Effector memory CD4-positive, alpha-beta T cell (primary cell): ENCODE data around the gene ERO1B.

ENCODE experiments used
- DNase-seq, 3 donors: peaks; one replicate each; pipeline ENCODE4 v3.0.0-alpha.2; 2020
- H3K27ac ChIP-seq: 2 replicates; pipeline ENCODE4 v1.7.0; 2013; ENCODE audit warnings: mild to moderate bottlenecking, low read length, moderate library complexity; ENCODE audit not compliant: insufficient read depth, poor library complexity, severe bottlenecking
- H3K27me3 ChIP-seq: replicated peaks from 2 replicates; pipeline ENCODE4 v1.7.0; 2013; ENCODE audit warnings: mild to moderate bottlenecking, low read length; ENCODE audit not compliant: insufficient read depth, control insufficient read depth, poor library complexity, severe bottlenecking
- H3K36me3 ChIP-seq: 2 replicates; pipeline ENCODE4 v1.7.0; 2013; ENCODE audit warnings: mild to moderate bottlenecking, low read length, moderate library complexity; ENCODE audit not compliant: control insufficient read depth, insufficient read depth
- H3K4me1 ChIP-seq: 2 replicates; pipeline ENCODE4 v1.7.0; 2013; ENCODE audit warnings: low read length, mild to moderate bottlenecking; ENCODE audit not compliant: control insufficient read depth, insufficient read depth, poor library complexity, severe bottlenecking
- H3K4me3 ChIP-seq: 2 replicates; pipeline ENCODE4 v1.7.0; 2013; ENCODE audit warnings: low read length, low read depth, mild to moderate bottlenecking; ENCODE audit not compliant: insufficient read depth, poor library complexity, severe bottlenecking
- H3K9me3 ChIP-seq: 2 replicates; pipeline ENCODE4 v1.7.0; 2013; ENCODE audit warnings: mild to moderate bottlenecking, low read length, moderate library complexity; ENCODE audit not compliant: control insufficient read depth

The ERO1B gene

DNA sequence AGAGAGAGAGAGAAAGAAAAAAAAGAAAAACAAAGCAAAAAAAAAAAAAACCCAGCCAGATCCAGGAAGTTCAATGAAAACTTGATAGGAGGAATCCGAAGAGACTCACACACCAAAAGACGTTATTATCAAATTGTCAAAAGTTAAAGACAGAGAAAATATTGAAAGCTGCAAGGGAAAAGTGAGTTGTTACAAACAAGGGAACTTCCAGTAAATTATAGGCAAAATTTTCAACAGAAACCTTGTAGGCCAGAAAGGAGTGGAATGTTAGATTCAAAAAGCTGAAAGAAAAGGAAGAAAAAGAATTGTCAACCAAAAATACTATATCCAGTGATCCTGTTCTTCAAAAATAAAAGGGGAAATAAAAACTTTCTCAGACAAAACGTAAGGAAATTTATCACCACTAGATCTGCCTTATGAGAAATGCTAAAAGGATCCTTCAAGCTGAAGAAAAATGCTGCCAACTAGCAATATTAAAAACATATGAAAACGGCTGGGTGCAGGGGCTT, 23.6 kb downstream of the ERO1B start:
- peaks cover 3% of the 10 kb centered on the region for H3K36me3 ChIP-seq
- no peak for DNase-seq
- no peaks in the 10 kb centered on the region for H3K27me3 ChIP-seq
- no peak overlapping the region for H3K4me3 ChIP-seq
- H3K4me1 ChIP-seq: no peaks in the 10 kb centered on the region
- no peak overlapping the region for H3K27ac ChIP-seq
- peaks cover 6% of the 10 kb centered on the region for H3K9me3 ChIP-seq

DNA sequence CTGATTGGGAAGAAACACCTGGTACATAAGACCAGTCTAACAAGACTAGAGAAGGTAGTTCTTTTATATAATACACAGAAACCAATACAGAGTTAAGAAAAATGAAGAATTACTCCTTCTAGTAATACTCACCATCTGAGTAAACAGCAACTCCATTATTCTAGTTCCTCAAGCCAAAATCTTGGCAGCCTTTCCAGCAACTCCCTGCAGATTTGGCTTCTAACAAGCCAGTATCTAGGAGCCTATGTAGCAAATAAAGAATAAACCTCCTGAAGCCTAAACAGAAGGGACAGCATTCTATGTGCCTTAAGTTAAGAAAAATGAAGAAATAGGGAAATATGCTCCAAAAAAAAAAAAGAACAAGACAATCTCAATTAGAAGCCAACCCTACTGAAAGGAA, 24.5 kb downstream of the ERO1B start:
- no peaks in the 10 kb centered on the region for H3K27me3 ChIP-seq
- H3K9me3 ChIP-seq: peaks cover 6% of the 10 kb centered on the region
- peaks cover 3% of the 10 kb centered on the region for H3K36me3 ChIP-seq
- no peak for DNase-seq
- H3K4me3 ChIP-seq: no peak overlapping the region
- H3K4me1 ChIP-seq: no peaks in the 10 kb centered on the region
- H3K27ac ChIP-seq: no peak overlapping the region

DNA sequence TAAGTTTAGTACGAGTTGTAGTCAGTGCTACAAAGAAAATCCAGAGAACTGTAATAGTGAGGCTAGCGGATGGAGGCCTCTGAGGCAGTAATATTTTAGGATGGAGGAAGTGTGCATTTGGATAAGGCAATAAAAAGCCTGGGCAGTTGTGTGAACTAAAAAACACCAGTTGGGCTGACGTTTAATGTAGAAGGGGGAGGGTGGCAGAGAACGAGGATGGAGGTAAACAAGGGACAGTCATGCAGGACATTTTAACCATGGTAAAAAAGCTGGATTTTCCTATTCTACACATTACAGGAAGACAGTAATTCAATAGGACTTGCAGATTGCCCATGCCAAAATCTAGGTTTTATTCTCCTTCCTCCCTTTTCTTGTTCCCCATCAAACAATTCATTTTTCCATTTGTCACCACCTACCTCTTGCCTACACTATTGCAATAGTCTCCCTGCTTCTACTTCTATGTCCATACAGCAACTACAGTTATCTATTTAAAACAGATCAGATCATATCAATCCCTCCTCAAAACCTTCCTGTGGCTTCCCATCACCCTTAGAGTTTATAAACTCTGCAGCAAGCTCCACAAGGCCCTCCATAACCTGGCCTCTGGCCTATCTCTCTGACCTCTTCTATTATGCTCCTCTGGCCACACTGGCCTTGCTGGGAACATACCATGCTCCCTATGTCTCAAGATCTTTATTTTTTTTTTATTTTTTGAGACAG, 27.7 kb downstream of the ERO1B start:
- Histone ChIP-seq H3K4me1 (no peaks in the 10 kb centered on the region), H3K27ac (no peak overlapping the region), H3K9me3 (peaks cover 6% of the 10 kb centered on the region), H3K36me3 (no peaks in the 10 kb centered on the region), H3K4me3 (no peak overlapping the region), H3K27me3 (no peaks in the 10 kb centered on the region)
- DNase-seq: no peak

DNA sequence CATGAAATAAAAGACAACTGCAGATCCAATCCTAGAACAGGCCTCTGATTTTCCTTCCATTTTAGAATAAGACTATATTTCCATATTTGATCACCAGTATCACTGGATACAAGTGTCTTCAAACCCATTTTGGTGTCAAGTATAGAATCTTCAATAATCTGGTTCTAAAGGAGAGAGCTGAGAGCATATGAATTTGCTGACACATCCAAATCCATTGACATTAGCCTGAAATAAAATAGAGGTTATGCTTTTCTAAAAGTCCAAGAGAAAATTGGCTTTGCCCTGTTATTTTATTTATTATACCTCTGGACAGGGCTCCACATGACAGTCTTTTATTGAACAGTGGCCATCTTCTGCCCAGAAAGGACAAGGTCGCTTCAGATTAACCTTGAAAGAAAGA, 28.6 kb downstream of the ERO1B start:
- Histone ChIP-seq H3K36me3 (no peaks in the 10 kb centered on the region), H3K27me3 (no peaks in the 10 kb centered on the region), H3K4me3 (no peak overlapping the region), H3K4me1 (no peaks in the 10 kb centered on the region), H3K9me3 (peaks cover 3% of the 10 kb centered on the region), H3K27ac (no peak overlapping the region)
- DNase-seq: no peak

DNA sequence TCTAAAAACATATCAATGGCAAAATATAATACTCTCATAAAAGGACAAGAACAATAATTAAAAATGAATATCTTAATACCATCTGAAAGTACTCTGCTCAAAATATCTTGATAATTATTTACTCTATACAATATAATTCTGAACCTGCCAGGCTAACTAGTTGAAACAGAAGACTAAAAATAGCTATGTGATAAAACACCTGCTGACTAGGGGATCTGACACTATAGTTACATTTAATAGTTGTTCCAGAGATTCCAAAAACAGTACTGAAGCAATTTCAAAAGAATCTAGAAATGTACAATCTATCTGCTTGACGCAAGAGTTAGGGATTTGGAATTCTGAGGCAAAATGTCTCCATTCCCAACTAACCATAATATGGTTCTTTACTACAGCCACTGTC, 30.2 kb downstream of the ERO1B start:
- no peak overlapping the region for H3K4me3 ChIP-seq
- H3K27me3 ChIP-seq: no peaks in the 10 kb centered on the region
- no peak overlapping the region for H3K27ac ChIP-seq
- H3K9me3 ChIP-seq: no peaks in the 10 kb centered on the region
- no peaks in the 10 kb centered on the region for H3K4me1 ChIP-seq
- no peak for DNase-seq
- H3K36me3 ChIP-seq: peaks cover 6% of the 10 kb centered on the region

DNA sequence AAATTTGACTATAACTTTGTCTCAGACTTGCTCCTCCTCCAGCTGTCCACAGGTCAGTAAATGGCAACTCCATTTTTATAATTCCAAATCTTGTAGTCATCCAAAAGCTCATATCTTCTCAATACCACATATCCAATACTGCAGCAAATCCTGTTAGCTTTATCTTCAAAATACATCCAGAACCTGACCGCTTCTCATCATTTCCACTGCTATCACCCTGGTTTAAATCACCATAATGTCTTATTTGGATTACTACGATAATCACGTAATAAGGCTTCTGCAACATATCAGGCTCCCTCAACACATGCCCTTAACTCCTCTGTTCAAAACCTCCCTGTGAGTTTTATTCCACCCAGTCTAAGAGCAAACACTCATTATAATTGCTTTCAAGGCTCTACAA, 34.5 kb downstream of the ERO1B start:
- Histone ChIP-seq H3K4me3 (no peak overlapping the region), H3K4me1 (no peaks in the 10 kb centered on the region)

DNA sequence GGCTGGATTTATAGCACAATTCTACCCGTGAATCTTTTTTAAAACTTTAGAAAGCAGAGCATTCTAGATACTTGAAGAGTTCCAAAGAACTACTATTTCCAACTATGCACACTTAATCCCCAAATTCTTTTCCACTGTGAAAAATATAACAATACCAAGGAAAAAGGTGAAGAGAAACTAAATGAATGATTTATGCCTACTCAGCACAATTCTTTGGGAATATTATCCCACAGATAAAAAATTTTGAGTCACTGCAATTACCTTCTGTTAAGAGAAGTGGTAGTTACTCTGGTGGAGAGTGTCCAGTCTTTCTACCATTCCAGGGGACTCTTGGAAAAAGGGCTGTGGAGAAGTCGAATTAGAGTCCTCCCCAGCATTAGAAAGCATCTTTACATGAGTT, 39.2 kb downstream of the ERO1B start:
- DNase-seq: no peak

More for the DNA sequence above, 34.5 kb downstream of the ERO1B start:
- peaks cover 14% of the 10 kb centered on the region for H3K36me3 ChIP-seq
- no peaks in the 10 kb centered on the region for H3K9me3 ChIP-seq
- H3K27me3 ChIP-seq: no peaks in the 10 kb centered on the region
- DNase-seq: no peak
- H3K27ac ChIP-seq: no peak overlapping the region

DNA sequence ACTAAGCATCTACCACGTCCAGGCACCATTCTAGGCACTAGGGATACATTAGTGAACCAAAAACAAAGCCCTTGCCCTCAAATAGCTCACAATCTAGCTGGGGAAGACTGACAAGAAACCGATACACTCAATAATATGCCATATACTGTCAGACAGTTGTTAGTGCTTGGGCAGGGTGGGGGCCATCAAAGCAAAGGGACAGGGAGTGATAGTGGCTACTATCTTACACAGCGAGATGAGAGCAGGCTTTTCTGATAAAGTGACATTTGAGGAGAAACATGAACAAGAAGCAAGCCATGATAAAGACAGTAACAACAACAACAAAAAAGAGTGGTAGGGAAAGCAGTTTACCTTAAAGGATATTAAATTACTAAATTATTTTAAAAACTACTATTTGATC, 41.1 kb downstream of the ERO1B start:
- Histone ChIP-seq H3K27ac (no peak overlapping the region), H3K9me3 (no peaks in the 10 kb centered on the region), H3K4me3 (no peak overlapping the region), H3K27me3 (no peaks in the 10 kb centered on the region), H3K4me1 (no peaks in the 10 kb centered on the region), H3K36me3 (peaks cover 10% of the 10 kb centered on the region)
- no peak for DNase-seq

More for the DNA sequence above, 39.2 kb downstream of the ERO1B start:
- no peak overlapping the region for H3K27ac ChIP-seq
- H3K4me1 ChIP-seq: no peaks in the 10 kb centered on the region
- no peaks in the 10 kb centered on the region for H3K9me3 ChIP-seq
- H3K36me3 ChIP-seq: peaks cover 15% of the 10 kb centered on the region
- H3K4me3 ChIP-seq: no peak overlapping the region
- no peaks in the 10 kb centered on the region for H3K27me3 ChIP-seq

DNA sequence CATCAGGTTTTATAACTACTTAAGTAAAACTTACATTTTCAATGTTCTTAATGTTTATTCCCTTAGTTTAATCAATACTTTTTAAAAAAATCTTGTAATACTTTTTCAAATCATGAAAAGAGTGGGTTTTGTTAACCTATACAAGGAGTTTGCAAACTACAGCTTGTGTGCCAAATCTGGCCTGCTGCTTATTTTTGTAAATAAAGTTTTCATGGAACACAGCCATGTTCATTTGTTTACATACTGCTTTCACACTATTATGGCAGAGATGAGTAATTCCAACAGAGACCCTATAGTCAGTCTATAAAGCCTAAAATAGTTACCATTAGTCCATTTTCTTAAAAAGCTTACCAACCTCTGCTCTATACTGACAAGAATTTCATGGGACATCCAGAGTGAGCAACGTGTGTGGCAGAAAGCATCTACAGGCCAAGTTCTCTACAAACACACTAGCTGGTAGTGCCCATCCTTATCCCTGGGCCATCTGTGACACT, 42.6 kb downstream of the ERO1B start:
- no peak for DNase-seq
- no peak overlapping the region for H3K4me3 ChIP-seq
- H3K4me1 ChIP-seq: no peaks in the 10 kb centered on the region
- H3K9me3 ChIP-seq: no peaks in the 10 kb centered on the region
- no peak overlapping the region for H3K27ac ChIP-seq
- H3K36me3 ChIP-seq: peaks cover 10% of the 10 kb centered on the region
- no peaks in the 10 kb centered on the region for H3K27me3 ChIP-seq

DNA sequence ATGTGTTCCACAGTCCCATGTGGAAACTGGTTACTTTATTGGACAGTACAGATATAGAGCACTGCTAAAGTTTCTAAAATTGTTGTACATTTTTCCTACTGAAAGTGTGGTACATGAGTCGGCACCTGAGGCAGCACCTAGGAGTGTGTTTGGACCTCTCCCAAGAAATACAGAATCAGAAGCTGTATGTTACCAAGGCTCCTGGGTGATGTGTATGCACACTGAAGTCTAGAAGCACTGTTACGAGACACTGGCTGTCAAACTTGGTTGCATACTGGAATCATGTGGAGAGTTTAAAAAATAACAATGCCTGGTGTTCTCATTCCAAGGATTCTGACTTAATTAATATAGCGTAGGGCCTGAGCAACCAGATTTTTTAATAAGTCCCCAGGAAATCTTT, 46.6 kb downstream of the ERO1B start:
- no peak for DNase-seq
- no peaks in the 10 kb centered on the region for H3K4me1 ChIP-seq
- no peaks in the 10 kb centered on the region for H3K27me3 ChIP-seq
- H3K9me3 ChIP-seq: no peaks in the 10 kb centered on the region
- H3K36me3 ChIP-seq: no peaks in the 10 kb centered on the region
- no peak overlapping the region for H3K27ac ChIP-seq
- no peak overlapping the region for H3K4me3 ChIP-seq
